Neural crest cell (in vitro differentiated cells): ENCODE data around the gene CENPE. TPM values are rescaled to one million over a fixed set of nuclear protein-coding genes. Genes with fewer than 3 reads are reported as not detected.

Experiments
- DNase-seq: peaks from one replicate; pipeline ENCODE4 v3.0.0; 2021; ENCODE audit warnings: low read depth, mixed read lengths, low spot score
- H3K27ac Mint-ChIP-seq: one replicate; pipeline ENCODE4 v1.8.0; 2021; ENCODE audit warnings: mild to moderate bottlenecking, mixed read lengths; ENCODE audit not compliant: unreplicated experiment
- H3K27me3 Mint-ChIP-seq: 2 replicates; pipeline ENCODE4 v1.8.0; 2021; ENCODE audit warnings: low read depth, mild to moderate bottlenecking, mixed read lengths
- H3K36me3 Mint-ChIP-seq: 2 replicates; pipeline ENCODE4 v1.8.0; 2021; ENCODE audit warnings: low read depth, mild to moderate bottlenecking, mixed read lengths
- H3K4me1 Mint-ChIP-seq: 2 replicates; pipeline ENCODE4 v1.8.0; 2021; ENCODE audit warnings: mixed read lengths
- H3K4me3 Mint-ChIP-seq: one replicate; pipeline ENCODE4 v1.8.0; 2021; ENCODE audit warnings: mild to moderate bottlenecking, mixed read lengths
- H3K9me3 Mint-ChIP-seq: 2 replicates; pipeline ENCODE4 v1.8.0; 2021; ENCODE audit warnings: mixed read lengths
- CTCF ChIP-seq: fragments of 200-600 bp; sonication (generic); conservative IDR thresholded peaks from 2 replicates; pipeline ENCODE4 v1.5.0; 2021; ENCODE audit warnings: antibody characterized with exemption, mild to moderate bottlenecking
- total RNA-seq: library from RNA; stranded (reverse); gene quantifications from 2 replicates; pipeline ENCODE4 v1.2.1, GENCODE V29; 2021

The CENPE gene
- total RNA-seq, 1 donor from 2014 or later: 70.0 TPM

DNA sequence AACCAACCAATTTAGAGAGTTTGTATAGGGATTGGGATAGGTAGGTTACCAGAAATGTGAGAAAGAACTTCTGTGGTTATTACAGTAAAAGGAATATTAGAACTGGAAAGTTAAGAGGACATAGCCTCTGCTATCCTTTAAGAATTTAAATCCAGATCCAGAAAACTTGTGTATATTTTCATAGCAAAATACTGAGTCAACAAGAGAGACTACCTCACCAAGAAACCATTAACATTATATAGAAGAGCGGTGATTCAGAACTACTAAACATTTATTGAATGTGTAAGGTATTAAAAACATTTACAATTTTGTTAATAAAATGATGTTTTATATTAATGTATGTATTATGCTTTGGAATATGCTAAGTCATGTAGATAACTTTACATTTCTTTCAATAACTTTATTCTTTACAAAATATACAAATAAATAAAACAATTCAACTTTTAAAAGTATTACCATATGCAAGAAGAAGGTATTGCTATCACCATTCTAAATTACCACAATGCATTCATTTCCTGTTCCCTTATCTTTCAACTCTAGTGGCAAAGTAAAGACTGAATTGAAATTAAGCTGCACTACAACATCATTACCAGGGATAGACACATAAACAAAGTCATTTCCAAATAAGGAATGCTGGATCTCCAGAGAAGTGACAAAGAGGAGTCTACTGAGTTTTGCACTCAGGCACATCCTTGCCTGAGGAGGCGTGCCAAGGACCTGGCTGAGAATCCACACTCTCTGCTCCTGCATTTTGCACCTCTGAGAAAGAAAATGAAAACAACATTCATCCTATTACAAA, 92.4 kb downstream of the CENPE start:
- Mint-ChIP-seq H3K27ac (no peak overlapping the region), H3K4me1 (peaks cover 2% of the 10 kb centered on the region)

DNA sequence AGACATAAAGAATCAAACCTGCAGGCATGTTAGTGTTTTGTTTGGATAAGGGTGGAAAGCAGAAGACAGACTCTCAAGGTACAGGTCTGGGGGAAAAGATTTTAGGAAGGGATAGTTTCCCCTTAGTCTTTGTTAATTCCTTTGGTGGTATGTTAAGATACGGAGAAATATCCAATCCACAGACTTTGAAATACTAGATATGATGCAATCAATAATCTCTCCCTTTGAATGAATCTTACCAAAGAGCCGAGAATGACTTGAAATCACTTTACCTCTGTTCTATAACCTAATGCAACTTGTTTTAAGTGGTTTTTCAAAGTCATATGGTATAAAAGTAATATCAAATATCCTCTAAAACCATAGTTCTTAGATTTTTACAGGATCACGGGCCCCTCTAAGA, 93.3 kb downstream of the CENPE start:
- H3K4me1 Mint-ChIP-seq: peaks cover 7% of the 10 kb centered on the region
- H3K9me3 Mint-ChIP-seq: no peaks in the 10 kb centered on the region
- TF ChIP-seq CTCF: no peak
- no peak overlapping the region for H3K27ac Mint-ChIP-seq
- H3K27me3 Mint-ChIP-seq: no peaks in the 10 kb centered on the region
- peaks cover 18% of the 10 kb centered on the region for H3K36me3 Mint-ChIP-seq
- H3K4me3 Mint-ChIP-seq: no peak overlapping the region
- DNase-seq: no peak

More for the DNA sequence above, 92.4 kb downstream of the CENPE start:
- no peaks in the 10 kb centered on the region for H3K9me3 Mint-ChIP-seq
- H3K4me3 Mint-ChIP-seq: no peak overlapping the region
- no peak for TF ChIP-seq CTCF
- peaks cover 26% of the 10 kb centered on the region for H3K36me3 Mint-ChIP-seq
- no peak for DNase-seq
- no peaks in the 10 kb centered on the region for H3K27me3 Mint-ChIP-seq

DNA sequence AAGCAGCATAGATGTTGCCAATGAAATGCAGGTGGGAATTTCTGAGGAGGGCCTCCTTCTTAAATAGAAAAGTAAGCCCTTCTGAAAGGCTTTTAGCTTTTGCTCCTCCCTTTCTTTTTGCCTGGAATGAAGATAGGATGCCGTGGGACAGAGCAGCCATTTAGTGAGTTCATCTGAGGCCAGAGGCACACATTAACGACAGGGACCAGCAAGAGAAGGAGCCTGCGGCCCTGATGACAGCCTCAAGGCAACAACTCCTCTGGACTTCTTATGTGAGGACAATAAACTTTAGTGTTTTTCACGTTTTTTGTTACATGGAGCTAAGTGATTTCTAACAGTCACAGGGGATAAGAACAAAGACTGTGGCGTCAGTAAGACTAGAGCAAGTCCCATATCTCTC, 97.5 kb downstream of the CENPE start:
- H3K27ac Mint-ChIP-seq: peak overlapping the region; percentile 40
- no peak for TF ChIP-seq CTCF
- peaks cover 43% of the 10 kb centered on the region for H3K4me1 Mint-ChIP-seq
- H3K36me3 Mint-ChIP-seq: peaks cover 10% of the 10 kb centered on the region
- H3K27me3 Mint-ChIP-seq: no peaks in the 10 kb centered on the region
- no peak for DNase-seq
- no peaks in the 10 kb centered on the region for H3K9me3 Mint-ChIP-seq
- H3K4me3 Mint-ChIP-seq: no peak overlapping the region

GRCh38 chr4:103099691-103100392, 98.3 kb downstream of the CENPE start, which contains the start of gene BDH2:
BDH2 (minus strand) TSS chr4:103099834; CDS start chr4:103096254, 3,580 bp downstream.
- Mint-ChIP-seq H3K4me3 (peak within 1 kb of the TSS; percentile 86), H3K4me1 (peaks cover 48% of the 10 kb centered on the region), H3K9me3 (no peaks in the 10 kb centered on the region), H3K27ac (peak within 1 kb of the TSS; percentile 40), H3K36me3 (peaks cover 6% of the 10 kb centered on the region), H3K27me3 (no peaks in the 10 kb centered on the region)
- peak; percentile 82 for TF ChIP-seq CTCF
- DNase-seq: peak; percentile 20

- H3K36me3 Mint-ChIP-seq: peaks cover 3% of the 10 kb centered on the region
- H3K27ac Mint-ChIP-seq: peak overlapping the region; percentile 32
- no peaks in the 10 kb centered on the region for H3K27me3 Mint-ChIP-seq
- TF ChIP-seq CTCF: no peak
- peak overlapping the region; percentile 86 for H3K4me3 Mint-ChIP-seq
- H3K4me1 Mint-ChIP-seq: peaks cover 48% of the 10 kb centered on the region
- DNase-seq: no peak
- no peaks in the 10 kb centered on the region for H3K9me3 Mint-ChIP-seq
These were observed 99.2 kb downstream of the CENPE start for GRCh38 chr4:103098756-103099440.
